ENCODE results near the gene HMGB4. TPM values are rescaled to one million over a fixed set of nuclear protein-coding genes. Genes with fewer than 3 reads are reported as not detected.

HMGB4 gene
- total and polyA plus RNA-seq, 2 of the 4 experiments (the other 2 are of a cell fraction) = not detected

- DNase-seq = no peak
- H2BK20ac ChIP-seq (ENCODE audit: low read depth, low read length) = no peak overlapping the region
- no peak overlapping the region for H3K18ac ChIP-seq (ENCODE audit: low read depth, low read length)
- H3K56ac ChIP-seq (ENCODE audit: extremely low read depth, insufficient read depth, low read length) = no peak overlapping the region
- H4K8ac ChIP-seq (ENCODE audit: low read depth in 2 of 2, low read length in 2 of 2) = no peak overlapping the region
- H2BK15ac ChIP-seq (ENCODE audit: low read depth, low read length) = no peak overlapping the region
- H3K14ac ChIP-seq (replicated peaks; ENCODE audit: low read depth, low read length) = no peak overlapping the region
- ATAC-seq (ENCODE audit: low read depth) = no peak
- no peak overlapping the region for H2BK120ac ChIP-seq (ENCODE audit: low read depth, low read length)
- no peak overlapping the region for H4K91ac ChIP-seq (ENCODE audit: insufficient read depth, low read depth, low read length)
- no peaks in the 10 kb centered on the region for H3K36me3 ChIP-seq (ENCODE audit: control insufficient read depth, insufficient read depth, low read length)
- intact Hi-C loops (cut with micrococcal nuclease) = no loop called here
- BruUV-seq (replicated peaks) = no TSS peak
- H3K9me3 ChIP-seq (ENCODE audit: control insufficient read depth, insufficient read depth, low read length) = peaks cover 42% of the 10 kb centered on the region
- no peak overlapping the region for H4K5ac ChIP-seq (ENCODE audit: low read depth, low read length)
- no peak overlapping the region for H3K4me3 ChIP-seq (ENCODE audit: insufficient read depth, low read depth, low read length)
- H3K4me1 ChIP-seq (ENCODE audit: control insufficient read depth, insufficient read depth, low read length) = no peaks in the 10 kb centered on the region; the same call in 1 of the 2 replicates
- no peak overlapping the region for H2AK9ac ChIP-seq (replicated peaks; ENCODE audit: low read depth, low read length, poor library complexity)
- H3K4ac ChIP-seq (ENCODE audit: low read depth, low read length) = no peak overlapping the region
- CTCF ChIA-PET = no interaction called here
- H3K9me1 ChIP-seq (ENCODE audit: insufficient read depth, low read length) = no peaks in the 10 kb centered on the region
- H4K20me1 ChIP-seq (ENCODE audit: insufficient read depth, low read length) = no peaks in the 10 kb centered on the region
- H2BK5ac ChIP-seq (ENCODE audit: low read depth, low read length, poor library complexity, severe bottlenecking) = no peak overlapping the region
- no peak overlapping the region for H3K23ac ChIP-seq (ENCODE audit: low read depth, low read length)
- dilution Hi-C loops (cut with HindIII; ENCODE audit: low sequenced_read_pairs, unreplicated experiment) = no loop called here
- in situ Hi-C loops (cut with MboI; ENCODE audit: low sequenced_read_pairs) = no loop called here
- TF ChIP-seq CEBPB (IDR thresholded peaks at IDR 0.05; ENCODE audit: low read depth, low read length) (no peak), MAFK (IDR thresholded peaks at IDR 0.05; ENCODE audit: low read depth, low read length) (no peak), RCOR1 (IDR thresholded peaks at IDR 0.05; ENCODE audit: insufficient replicate concordance, low read length) (no peak), BHLHE40 (IDR thresholded peaks at IDR 0.05; ENCODE audit: low read depth, low read length) (no peak), MAZ (IDR thresholded peaks at IDR 0.05; ENCODE audit: borderline replicate concordance, low read depth, low read length) (no peak), MXI1 (IDR thresholded peaks at IDR 0.05; ENCODE audit: borderline replicate concordance, low read depth, low read length) (no peak), SMC3 (IDR thresholded peaks at IDR 0.05; ENCODE audit: low read depth, low read length) (no peak), FOS (IDR thresholded peaks at IDR 0.05; ENCODE audit: low read depth, low read length) (no peak), RAD21 (IDR thresholded peaks at IDR 0.05; ENCODE audit: low read length) (no peak)
- TF ChIP-seq, protein P1, sequence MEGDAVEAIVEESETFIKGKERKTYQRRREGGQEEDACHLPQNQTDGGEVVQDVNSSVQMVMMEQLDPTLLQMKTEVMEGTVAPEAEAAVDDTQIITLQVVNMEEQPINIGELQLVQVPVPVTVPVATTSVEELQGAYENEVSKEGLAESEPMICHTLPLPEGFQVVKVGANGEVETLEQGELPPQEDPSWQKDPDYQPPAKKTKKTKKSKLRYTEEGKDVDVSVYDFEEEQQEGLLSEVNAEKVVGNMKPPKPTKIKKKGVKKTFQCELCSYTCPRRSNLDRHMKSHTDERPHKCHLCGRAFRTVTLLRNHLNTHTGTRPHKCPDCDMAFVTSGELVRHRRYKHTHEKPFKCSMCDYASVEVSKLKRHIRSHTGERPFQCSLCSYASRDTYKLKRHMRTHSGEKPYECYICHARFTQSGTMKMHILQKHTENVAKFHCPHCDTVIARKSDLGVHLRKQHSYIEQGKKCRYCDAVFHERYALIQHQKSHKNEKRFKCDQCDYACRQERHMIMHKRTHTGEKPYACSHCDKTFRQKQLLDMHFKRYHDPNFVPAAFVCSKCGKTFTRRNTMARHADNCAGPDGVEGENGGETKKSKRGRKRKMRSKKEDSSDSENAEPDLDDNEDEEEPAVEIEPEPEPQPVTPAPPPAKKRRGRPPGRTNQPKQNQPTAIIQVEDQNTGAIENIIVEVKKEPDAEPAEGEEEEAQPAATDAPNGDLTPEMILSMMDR (conservative IDR thresholded peaks at IDR 0.05; ENCODE audit: low read depth, low read length) = no peak
- TF ChIP-seq, protein P2, sequence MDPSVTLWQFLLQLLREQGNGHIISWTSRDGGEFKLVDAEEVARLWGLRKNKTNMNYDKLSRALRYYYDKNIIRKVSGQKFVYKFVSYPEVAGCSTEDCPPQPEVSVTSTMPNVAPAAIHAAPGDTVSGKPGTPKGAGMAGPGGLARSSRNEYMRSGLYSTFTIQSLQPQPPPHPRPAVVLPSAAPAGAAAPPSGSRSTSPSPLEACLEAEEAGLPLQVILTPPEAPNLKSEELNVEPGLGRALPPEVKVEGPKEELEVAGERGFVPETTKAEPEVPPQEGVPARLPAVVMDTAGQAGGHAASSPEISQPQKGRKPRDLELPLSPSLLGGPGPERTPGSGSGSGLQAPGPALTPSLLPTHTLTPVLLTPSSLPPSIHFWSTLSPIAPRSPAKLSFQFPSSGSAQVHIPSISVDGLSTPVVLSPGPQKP (IDR thresholded peaks at IDR 0.05; ENCODE audit: borderline replicate concordance, low read depth, low read length) = no peak
- TF ChIP-seq, protein P3, sequence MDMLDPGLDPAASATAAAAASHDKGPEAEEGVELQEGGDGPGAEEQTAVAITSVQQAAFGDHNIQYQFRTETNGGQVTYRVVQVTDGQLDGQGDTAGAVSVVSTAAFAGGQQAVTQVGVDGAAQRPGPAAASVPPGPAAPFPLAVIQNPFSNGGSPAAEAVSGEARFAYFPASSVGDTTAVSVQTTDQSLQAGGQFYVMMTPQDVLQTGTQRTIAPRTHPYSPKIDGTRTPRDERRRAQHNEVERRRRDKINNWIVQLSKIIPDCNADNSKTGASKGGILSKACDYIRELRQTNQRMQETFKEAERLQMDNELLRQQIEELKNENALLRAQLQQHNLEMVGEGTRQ (IDR thresholded peaks at IDR 0.05; ENCODE audit: low read depth, low read length) = no peak
- WGBS, 2 experiments (ENCODE audit: extremely low coverage in 2 of 2, insufficient read length in 1 of 2) = 67% methylated on average over 3 of the region's 5 CpGs; no CpG with 5 or more reads in 1 of the 2 experiments
- no peaks in the 10 kb centered on the region for H3K27me3 ChIP-seq (ENCODE audit: control insufficient read depth, insufficient read depth, low read length)
- H3K27ac ChIP-seq (ENCODE audit: insufficient read depth, low read length) = no peak overlapping the region
- no peak overlapping the region for H3K4me2 ChIP-seq (ENCODE audit: low read depth, low read length)
- POLR2A ChIA-PET (ENCODE audit: unreplicated experiment) = no interaction called here
- no peak overlapping the region for H2AFZ ChIP-seq (replicated peaks; ENCODE audit: low read length, poor library complexity)
- no peak overlapping the region for H2AK5ac ChIP-seq (ENCODE audit: low read depth, low read length)
- no peaks in the 10 kb centered on the region for H3K79me1 ChIP-seq (ENCODE audit: low read depth in 1 of 2, low read length in 2 of 2)
- H3K9ac ChIP-seq (ENCODE audit: low read depth, low read length) = no peak overlapping the region
These were observed 33.3 kb downstream of the HMGB4 start for GRCh38 chr1:33897092-33897725.
